Suprapubic skin (tissue), 3 donors: ENCODE results near the gene SYNE1.

Experiments used
- EP300 ChIP-seq: sonication (generic); formaldehyde crosslinking; IDR thresholded peaks from one replicate; pipeline ENCODE4 v1.6.1; 2017; ENCODE audit warnings: antibody characterized with exemption
- TF ChIP-seq, protein P1 (sequence below), 2 donors: fragments of 200-600 bp in 1 of 2; fragments of 450-650 bp in 1 of 2; sonication (generic) in 1 of 2; IDR thresholded peaks; one replicate each; pipeline ENCODE4 v1.5.1; 2016 to 2019; ENCODE audit warnings: antibody characterized with exemption in 2 of 2, mild to moderate bottlenecking in 1 of 2, moderate library complexity in 1 of 2

DNA sequence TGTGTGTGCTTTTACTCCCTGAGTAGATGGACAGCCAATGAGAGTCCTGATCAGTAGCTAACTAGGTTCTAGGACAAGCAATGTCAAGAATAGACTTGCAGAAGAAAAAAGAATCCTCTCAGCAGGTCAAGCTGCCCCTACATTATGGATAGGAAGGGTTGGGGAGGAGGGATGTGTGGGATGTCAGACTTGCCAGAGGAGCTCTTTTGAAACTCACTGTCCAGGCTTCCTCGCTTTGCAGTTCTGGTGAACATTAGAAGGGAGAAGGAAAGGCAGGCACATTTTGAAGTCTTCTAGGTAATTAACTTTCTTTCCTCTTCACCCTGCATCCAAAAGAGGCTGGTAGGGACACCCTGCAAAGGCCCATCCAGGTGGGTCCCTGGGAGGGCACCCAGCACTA is 48.7 kb downstream of the SYNE1 start:
- TF ChIP-seq EP300 = no peak
- TF ChIP-seq, protein P1, sequence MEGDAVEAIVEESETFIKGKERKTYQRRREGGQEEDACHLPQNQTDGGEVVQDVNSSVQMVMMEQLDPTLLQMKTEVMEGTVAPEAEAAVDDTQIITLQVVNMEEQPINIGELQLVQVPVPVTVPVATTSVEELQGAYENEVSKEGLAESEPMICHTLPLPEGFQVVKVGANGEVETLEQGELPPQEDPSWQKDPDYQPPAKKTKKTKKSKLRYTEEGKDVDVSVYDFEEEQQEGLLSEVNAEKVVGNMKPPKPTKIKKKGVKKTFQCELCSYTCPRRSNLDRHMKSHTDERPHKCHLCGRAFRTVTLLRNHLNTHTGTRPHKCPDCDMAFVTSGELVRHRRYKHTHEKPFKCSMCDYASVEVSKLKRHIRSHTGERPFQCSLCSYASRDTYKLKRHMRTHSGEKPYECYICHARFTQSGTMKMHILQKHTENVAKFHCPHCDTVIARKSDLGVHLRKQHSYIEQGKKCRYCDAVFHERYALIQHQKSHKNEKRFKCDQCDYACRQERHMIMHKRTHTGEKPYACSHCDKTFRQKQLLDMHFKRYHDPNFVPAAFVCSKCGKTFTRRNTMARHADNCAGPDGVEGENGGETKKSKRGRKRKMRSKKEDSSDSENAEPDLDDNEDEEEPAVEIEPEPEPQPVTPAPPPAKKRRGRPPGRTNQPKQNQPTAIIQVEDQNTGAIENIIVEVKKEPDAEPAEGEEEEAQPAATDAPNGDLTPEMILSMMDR (IDR thresholded peaks at IDR 0.05) = no peak
